Lower leg skin (tissue), 3 donors: ENCODE data around the gene ODAD4.

Source experiments
- POLR2A ChIP-seq, 2 donors: fragments of 450-650 bp; IDR thresholded peaks; one replicate each; pipeline ENCODE4 v1.6.1; 2016 to 2017; ENCODE audit warnings: antibody characterized with exemption in 2 of 2, mild to moderate bottlenecking in 1 of 2, moderate library complexity in 1 of 2
- TF ChIP-seq, protein P1 (sequence below), 3 donors: fragments of 450-650 bp; IDR thresholded peaks; one replicate each; pipeline ENCODE4 v1.5.1; 2016; ENCODE audit warnings: antibody characterized with exemption in 3 of 3, mild to moderate bottlenecking in 3 of 3, moderate library complexity in 2 of 3

DNA sequence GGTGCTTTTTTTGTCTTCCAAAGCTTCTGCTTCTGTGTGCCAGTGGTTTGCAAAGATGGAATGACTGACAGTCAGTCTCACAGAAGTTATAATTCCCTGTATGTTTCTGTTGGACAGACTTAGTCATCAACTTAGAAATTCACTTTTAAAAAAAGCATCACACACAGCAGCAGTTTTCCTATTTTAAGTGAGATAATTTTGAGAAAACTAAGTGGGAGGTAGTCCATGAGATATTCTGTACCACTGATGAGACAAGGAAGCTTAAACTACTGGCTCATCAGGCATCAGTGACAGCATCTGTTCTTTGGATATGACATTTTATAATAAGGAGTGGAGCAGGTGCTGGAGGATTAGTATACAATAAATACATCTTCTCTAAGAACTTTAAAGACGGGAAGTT is 56.2 kb downstream of the ODAD4 start:
- TF ChIP-seq, protein P1, sequence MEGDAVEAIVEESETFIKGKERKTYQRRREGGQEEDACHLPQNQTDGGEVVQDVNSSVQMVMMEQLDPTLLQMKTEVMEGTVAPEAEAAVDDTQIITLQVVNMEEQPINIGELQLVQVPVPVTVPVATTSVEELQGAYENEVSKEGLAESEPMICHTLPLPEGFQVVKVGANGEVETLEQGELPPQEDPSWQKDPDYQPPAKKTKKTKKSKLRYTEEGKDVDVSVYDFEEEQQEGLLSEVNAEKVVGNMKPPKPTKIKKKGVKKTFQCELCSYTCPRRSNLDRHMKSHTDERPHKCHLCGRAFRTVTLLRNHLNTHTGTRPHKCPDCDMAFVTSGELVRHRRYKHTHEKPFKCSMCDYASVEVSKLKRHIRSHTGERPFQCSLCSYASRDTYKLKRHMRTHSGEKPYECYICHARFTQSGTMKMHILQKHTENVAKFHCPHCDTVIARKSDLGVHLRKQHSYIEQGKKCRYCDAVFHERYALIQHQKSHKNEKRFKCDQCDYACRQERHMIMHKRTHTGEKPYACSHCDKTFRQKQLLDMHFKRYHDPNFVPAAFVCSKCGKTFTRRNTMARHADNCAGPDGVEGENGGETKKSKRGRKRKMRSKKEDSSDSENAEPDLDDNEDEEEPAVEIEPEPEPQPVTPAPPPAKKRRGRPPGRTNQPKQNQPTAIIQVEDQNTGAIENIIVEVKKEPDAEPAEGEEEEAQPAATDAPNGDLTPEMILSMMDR (IDR thresholded peaks at IDR 0.05) = no peak
- no peak for TF ChIP-seq POLR2A (IDR thresholded peaks at IDR 0.05)
